Lower lobe of right lung (tissue), 2 donors: ENCODE data around the gene RSL1D1. TPM values are rescaled to one million over a fixed set of nuclear protein-coding genes. Genes with fewer than 3 reads are reported as not detected.
"Not testable (repeated sequence)": the region's sequence is repeated elsewhere in the genome, so short reads cannot be mapped to it uniquely, and the experiment has no call there.

Source experiments
- ATAC-seq, 2 donors: fragments of 200-7000 bp; cut with Tn5 transposase; one replicate each; pipeline ENCODE4 v1.9.1; 2020 to 2022; ENCODE audit warnings: mild to moderate bottlenecking in 2 of 2, moderate library complexity in 2 of 2
- DNase-seq: peaks from one replicate; pipeline ENCODE4 v3.0.0-alpha.2; 2020
- H3K27ac ChIP-seq: fragments of 200-600 bp; one replicate; pipeline ENCODE4 v1.8.0; 2022
- H3K27me3 ChIP-seq: fragments of 200-600 bp; one replicate; pipeline ENCODE4 v1.8.0; 2022; ENCODE audit warnings: low read depth
- H3K36me3 ChIP-seq: fragments of 200-600 bp; one replicate; pipeline ENCODE4 v1.8.0; 2022; ENCODE audit warnings: mild to moderate bottlenecking
- H3K4me1 ChIP-seq: fragments of 200-600 bp; one replicate; pipeline ENCODE4 v1.8.0; 2022
- H3K4me3 ChIP-seq: fragments of 200-600 bp; one replicate; pipeline ENCODE4 v1.8.0; 2022; ENCODE audit warnings: mild to moderate bottlenecking
- H3K9me3 ChIP-seq: fragments of 200-600 bp; one replicate; pipeline ENCODE4 v1.8.0; 2022
- intact Hi-C: fragments of 100-400 bp; cut with DNase I; formaldehyde crosslinking; loops from one replicate; pipeline ENCODE4 v1.11.0; 2022
- total RNA-seq: library from RNA; stranded (reverse); fragmentation: NEBNext Ultra II Directional; extraction: Animal tissue kit (Norgen Biotek cat#: 25700); gene quantifications from one replicate; pipeline ENCODE4 v1.2.1, GENCODE V29; 2021
- TF ChIP-seq, protein P1 (sequence below): fragments of 200-600 bp; IDR thresholded peaks from one replicate; pipeline ENCODE4 v1.8.0; 2022; ENCODE audit warnings: antibody characterized with exemption, mild to moderate bottlenecking
- donor health status: DM: no; HTN: yes; CAD: no; lungs with severe emphysema.

Gene RSL1D1
- total RNA-seq, 1 donor from 2014 or later: 133 TPM

DNA sequence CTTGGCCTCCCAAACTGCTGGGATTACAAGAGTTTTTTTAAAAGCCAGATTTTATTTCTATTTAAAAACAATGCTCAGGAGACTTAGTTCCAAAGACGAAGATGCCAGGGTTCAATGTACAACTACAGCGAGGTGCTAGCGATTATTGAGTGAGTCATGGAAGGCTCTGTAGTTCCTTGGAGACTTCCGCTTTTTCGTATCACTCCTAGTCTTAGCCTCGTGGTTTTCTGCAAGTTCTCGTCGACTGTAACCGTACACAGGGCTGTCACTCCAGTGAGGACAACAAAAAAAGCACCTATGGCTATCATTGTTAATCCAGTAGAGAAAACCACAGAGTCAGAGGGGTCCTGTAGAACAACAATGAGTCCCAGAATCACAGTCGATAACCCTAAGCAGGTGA lies 31.5 kb downstream of the RSL1D1 start:
- no peak for DNase-seq
- Histone ChIP-seq H3K27ac (no peak overlapping the region), H3K4me3 (no peak overlapping the region), H3K9me3 (no peaks in the 10 kb centered on the region), H3K4me1 (peaks cover 4% of the 10 kb centered on the region), H3K27me3 (no peaks in the 10 kb centered on the region), H3K36me3 (no peaks in the 10 kb centered on the region)
- TF ChIP-seq, protein P1, sequence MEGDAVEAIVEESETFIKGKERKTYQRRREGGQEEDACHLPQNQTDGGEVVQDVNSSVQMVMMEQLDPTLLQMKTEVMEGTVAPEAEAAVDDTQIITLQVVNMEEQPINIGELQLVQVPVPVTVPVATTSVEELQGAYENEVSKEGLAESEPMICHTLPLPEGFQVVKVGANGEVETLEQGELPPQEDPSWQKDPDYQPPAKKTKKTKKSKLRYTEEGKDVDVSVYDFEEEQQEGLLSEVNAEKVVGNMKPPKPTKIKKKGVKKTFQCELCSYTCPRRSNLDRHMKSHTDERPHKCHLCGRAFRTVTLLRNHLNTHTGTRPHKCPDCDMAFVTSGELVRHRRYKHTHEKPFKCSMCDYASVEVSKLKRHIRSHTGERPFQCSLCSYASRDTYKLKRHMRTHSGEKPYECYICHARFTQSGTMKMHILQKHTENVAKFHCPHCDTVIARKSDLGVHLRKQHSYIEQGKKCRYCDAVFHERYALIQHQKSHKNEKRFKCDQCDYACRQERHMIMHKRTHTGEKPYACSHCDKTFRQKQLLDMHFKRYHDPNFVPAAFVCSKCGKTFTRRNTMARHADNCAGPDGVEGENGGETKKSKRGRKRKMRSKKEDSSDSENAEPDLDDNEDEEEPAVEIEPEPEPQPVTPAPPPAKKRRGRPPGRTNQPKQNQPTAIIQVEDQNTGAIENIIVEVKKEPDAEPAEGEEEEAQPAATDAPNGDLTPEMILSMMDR: no peak
- intact Hi-C loops: no loop called here
- peak; percentile 49 to 58 for ATAC-seq

DNA sequence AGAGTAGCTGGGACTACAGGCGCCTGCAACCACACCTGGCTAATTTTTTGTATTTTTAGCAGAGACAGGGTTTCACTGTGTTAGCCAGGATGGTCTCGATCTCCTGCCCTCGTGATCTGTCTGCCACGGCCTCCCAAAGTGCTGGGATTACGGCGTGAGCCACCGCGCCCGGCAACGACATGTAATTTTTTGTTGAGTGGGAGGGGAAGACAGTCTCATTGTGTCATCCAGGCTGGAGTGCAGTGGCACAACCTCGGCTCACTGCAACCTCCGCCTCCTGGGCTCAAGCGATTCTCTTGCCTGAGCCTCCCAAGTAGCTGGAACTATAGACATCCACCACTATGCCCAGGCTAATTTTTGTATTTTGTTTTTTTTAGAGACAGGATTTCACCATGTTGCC lies 32.4 kb downstream of the RSL1D1 start:
- DNase-seq (peak; percentile 65), ATAC-seq (peak in 1 of 2 donors; percentile 20)
- H3K36me3 ChIP-seq, H3K9me3 ChIP-seq, intact Hi-C loops, H3K4me1 ChIP-seq, H3K27ac ChIP-seq, H3K4me3 ChIP-seq, H3K27me3 ChIP-seq: not testable (repeated sequence)

DNA sequence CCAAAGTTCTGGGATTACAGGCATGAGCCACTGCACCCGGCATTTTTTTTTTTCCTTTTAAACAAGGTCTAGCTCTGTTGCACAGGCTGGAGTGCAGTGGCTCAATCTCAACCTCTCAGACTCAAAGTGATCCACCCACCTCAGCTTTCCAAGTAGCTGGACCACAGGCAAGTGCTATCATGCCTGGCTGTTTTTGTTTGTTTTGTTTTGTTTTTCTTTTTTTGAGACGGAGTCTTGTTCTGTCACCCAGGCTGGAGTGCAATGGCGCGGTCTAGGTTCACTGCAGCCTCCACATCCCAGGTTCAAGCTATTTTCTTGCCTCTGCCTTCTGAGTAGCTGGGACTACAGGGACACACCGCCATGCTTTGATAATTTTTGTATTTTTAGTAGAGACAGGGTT lies 35.2 kb downstream of the RSL1D1 start:
- Histone ChIP-seq H3K36me3 (no peaks in the 10 kb centered on the region), H3K4me1 (peaks cover 3% of the 10 kb centered on the region), H3K4me3 (no peak overlapping the region), H3K27me3 (no peaks in the 10 kb centered on the region), H3K9me3 (no peaks in the 10 kb centered on the region), H3K27ac (no peak overlapping the region)
- no peak for ATAC-seq
- TF ChIP-seq, protein P1: no peak
- DNase-seq: no peak
- intact Hi-C loops: no loop called here

DNA sequence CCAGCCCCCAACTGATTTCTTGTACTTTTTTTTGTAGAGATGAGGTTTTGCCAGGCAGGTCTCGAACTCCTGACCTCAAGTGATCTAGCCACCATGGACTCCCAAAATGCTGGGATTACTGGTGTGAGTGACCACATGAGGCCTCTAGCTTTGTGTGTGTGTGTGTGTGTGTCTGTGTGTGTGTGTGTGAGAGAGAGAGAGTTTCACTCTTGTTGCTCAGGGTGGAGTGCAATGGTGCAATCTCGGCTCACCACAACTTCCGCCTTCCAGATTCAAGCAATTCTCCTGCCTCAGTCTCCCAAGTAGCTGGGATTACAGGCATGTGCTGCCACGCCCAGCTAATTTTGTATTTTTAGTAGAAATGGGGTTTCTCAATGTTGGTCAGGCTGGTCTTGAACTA lies 36.5 kb downstream of the RSL1D1 start:
- H3K4me1 ChIP-seq, H3K9me3 ChIP-seq, H3K27me3 ChIP-seq, H3K36me3 ChIP-seq, intact Hi-C loops, H3K4me3 ChIP-seq, H3K27ac ChIP-seq: not testable (repeated sequence)
- peak; percentile 69 for DNase-seq
- peak; percentile 24 to 71 for ATAC-seq

DNA sequence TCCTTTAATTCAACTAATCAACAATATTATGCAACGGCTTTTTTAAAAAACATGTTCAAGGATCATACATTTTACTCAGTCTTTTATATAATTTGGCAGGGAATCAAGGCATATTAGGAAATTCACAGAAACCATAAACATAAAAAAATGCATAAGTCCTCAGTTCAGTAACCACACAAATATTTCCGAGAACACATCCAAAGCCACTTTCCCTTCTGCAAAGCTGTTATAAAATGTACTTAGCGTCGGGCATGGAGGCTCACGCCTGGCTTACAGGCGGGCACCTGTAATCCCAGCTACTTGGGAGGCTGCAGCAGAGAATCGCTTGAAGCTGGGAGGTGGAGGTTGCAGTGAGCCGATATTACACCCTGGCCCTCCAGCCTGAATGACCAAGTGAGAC lies 44.6 kb downstream of the RSL1D1 start:
- TF ChIP-seq, protein P1: no peak
- intact Hi-C loops: no loop called here
- Histone ChIP-seq H3K4me3 (no peak overlapping the region), H3K4me1 (no peaks in the 10 kb centered on the region), H3K36me3 (no peaks in the 10 kb centered on the region), H3K27me3 (no peaks in the 10 kb centered on the region), H3K27ac (no peak overlapping the region), H3K9me3 (no peaks in the 10 kb centered on the region)
- DNase-seq: no peak
- ATAC-seq: peak in 1 of 2 donors; percentile 38

DNA sequence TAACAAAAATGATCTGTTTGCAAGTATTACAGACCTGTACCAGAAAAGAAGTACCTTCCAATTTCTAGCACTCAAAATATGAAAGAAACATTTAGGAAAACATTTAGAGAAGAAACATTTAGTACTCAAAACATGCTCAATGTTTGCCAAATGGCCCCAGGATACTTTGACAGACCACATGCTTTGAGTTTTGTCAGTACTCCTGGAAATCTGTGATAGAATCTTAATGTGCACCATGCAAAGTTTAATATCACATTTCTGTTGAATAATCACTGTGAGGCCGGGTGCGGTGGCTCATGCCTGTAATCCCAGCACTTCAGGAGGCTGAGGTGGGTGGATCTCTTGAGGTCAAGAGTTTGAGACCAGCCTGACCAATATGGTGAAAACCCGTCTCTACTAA lies 45.8 kb downstream of the RSL1D1 start:
- H3K27me3 ChIP-seq: no peaks in the 10 kb centered on the region
- H3K36me3 ChIP-seq: no peaks in the 10 kb centered on the region
- H3K4me1 ChIP-seq: no peaks in the 10 kb centered on the region
- no peak overlapping the region for H3K4me3 ChIP-seq
- DNase-seq (no peak), ATAC-seq (no peak)
- intact Hi-C loops: no loop called here
- TF ChIP-seq, protein P1: no peak
- H3K9me3 ChIP-seq: no peaks in the 10 kb centered on the region
- no peak overlapping the region for H3K27ac ChIP-seq

DNA sequence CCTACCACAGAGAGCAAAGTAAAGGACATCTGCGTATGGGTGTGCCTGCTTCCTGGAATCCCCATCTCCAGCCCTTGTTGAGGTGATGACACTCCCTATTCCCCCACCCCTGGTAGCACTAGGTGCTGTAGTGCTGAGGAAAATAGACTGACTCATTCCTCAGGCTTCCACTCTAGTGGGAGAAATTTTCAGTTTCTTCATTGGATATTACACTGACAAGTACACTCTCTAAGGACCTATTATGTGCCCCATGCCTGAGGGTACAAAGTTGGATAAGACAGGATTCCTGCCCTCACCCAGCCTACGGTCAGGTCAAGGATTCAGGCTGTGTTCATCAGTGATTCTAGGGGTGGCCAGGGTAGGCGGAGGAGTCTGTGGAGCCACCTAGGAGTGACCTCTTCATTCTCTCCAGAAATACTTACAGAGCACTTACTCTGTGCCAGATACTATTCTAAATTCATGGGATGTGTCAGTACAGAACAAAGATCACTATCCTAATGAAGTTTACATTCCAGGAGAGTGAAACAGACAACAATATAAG lies 49.8 kb downstream of the RSL1D1 start:
- Histone ChIP-seq H3K9me3 (no peaks in the 10 kb centered on the region), H3K27ac (no peak overlapping the region), H3K4me1 (peaks cover 26% of the 10 kb centered on the region), H3K36me3 (no peaks in the 10 kb centered on the region), H3K4me3 (no peak overlapping the region), H3K27me3 (no peaks in the 10 kb centered on the region)
- intact Hi-C loops: no loop called here
- ATAC-seq (no peak), DNase-seq (no peak)
- TF ChIP-seq, protein P1: no peak
